ENCODE results near the gene STK25. TPM values are rescaled to one million over a fixed set of nuclear protein-coding genes. Genes with fewer than 3 reads are reported as not detected.

STK25 gene
- total and polyA plus RNA-seq, 2 experiments from 2014 or later, result 125 to 304 TPM

- no peak for TF ChIP-seq ZNF114 (CRISPR knock-in tag; IDR thresholded peaks at IDR 0.05)
- no peak for TF ChIP-seq ZNF331 (CRISPR knock-in tag; IDR thresholded peaks at IDR 0.05; ENCODE audit: low read depth)
- TF ChIP-seq NANOG (IDR thresholded peaks at IDR 0.05; ENCODE audit: borderline replicate concordance), result no peak
- TF ChIP-seq JUNB (IDR thresholded peaks at IDR 0.05; ENCODE audit: unreplicated experiment), result no peak
- no peak for TF ChIP-seq ETS1 (IDR thresholded peaks at IDR 0.05)
- no peak for TF ChIP-seq POLR2AphosphoS5 (IDR thresholded peaks at IDR 0.05; ENCODE audit: low read depth)
- ATAC-seq, result no peak
- no peak overlapping the region for H3K4me3 ChIP-seq
- Mint-ChIP-seq H3K4me1 (no peaks in the 10 kb centered on the region; the same call in 2 of the 3 replicates), H3K4me3 (no peak overlapping the region), H3K36me3 (ENCODE audit: low read depth) (peaks cover 51% of the 10 kb centered on the region), H3K27me3 (ENCODE audit: insufficient read depth, low read depth, poor library complexity) (peaks cover 2% of the 10 kb centered on the region), H3K9me3 (no peaks in the 10 kb centered on the region; the same call in 2 of the 3 replicates), H3K27ac (no peak overlapping the region)
- no peak overlapping the region for H3K27ac ChIP-seq (ENCODE audit: low read depth)
- DNase-seq (ENCODE audit: low spot score), result no peak
- H3K79me2 ChIP-seq (replicated peaks; ENCODE audit: insufficient read depth), result peaks cover 17% of the 10 kb centered on the region
- no peak overlapping the region for H3K4me2 ChIP-seq
- no peaks in the 10 kb centered on the region for H3K36me3 ChIP-seq (ENCODE audit: insufficient read depth)
- H2AFZ ChIP-seq, result no peak overlapping the region
- H3K9me2 ChIP-seq (ENCODE audit: insufficient read depth), result no peaks in the 10 kb centered on the region
- H4K20me1 ChIP-seq (replicated peaks; ENCODE audit: insufficient read depth), result peaks cover 11% of the 10 kb centered on the region
- no peaks in the 10 kb centered on the region for H3K4me1 ChIP-seq (ENCODE audit: insufficient read depth)
- no peaks in the 10 kb centered on the region for H3K27me3 ChIP-seq (ENCODE audit: insufficient read depth)
- no peaks in the 10 kb centered on the region; the same call in 1 of the 2 replicates for H3F3A ChIP-seq (replicated peaks; ENCODE audit: low read depth)
Observed at GRCh38 chr2:241496904-241497877, 11.2 kb downstream of the STK25 start.

GRCh38 chr2:241496003-241496707 lies 12.2 kb downstream of the STK25 start:
- H4K20me1 ChIP-seq (replicated peaks; ENCODE audit: insufficient read depth), result peaks cover 7% of the 10 kb centered on the region
- ATAC-seq, result no peak
- H3K4me1 ChIP-seq (ENCODE audit: insufficient read depth), result no peaks in the 10 kb centered on the region
- H3K79me2 ChIP-seq (replicated peaks; ENCODE audit: insufficient read depth), result peaks cover 7% of the 10 kb centered on the region; the same call in 1 of the 2 replicates
- Mint-ChIP-seq H3K4me3 (no peak overlapping the region), H3K4me1 (no peaks in the 10 kb centered on the region; the same call in 2 of the 3 replicates), H3K27ac (no peak overlapping the region), H3K9me3 (no peaks in the 10 kb centered on the region; the same call in 2 of the 3 replicates), H3K36me3 (ENCODE audit: low read depth) (peaks cover 43% of the 10 kb centered on the region), H3K27me3 (ENCODE audit: insufficient read depth, low read depth, poor library complexity) (peaks cover 5% of the 10 kb centered on the region)
- H3K36me3 ChIP-seq (ENCODE audit: insufficient read depth), result no peaks in the 10 kb centered on the region
- H3F3A ChIP-seq (replicated peaks; ENCODE audit: low read depth), result no peaks in the 10 kb centered on the region; the same call in 1 of the 2 replicates
- no peak for DNase-seq (ENCODE audit: low spot score)
- H3K9me2 ChIP-seq (ENCODE audit: insufficient read depth), result no peaks in the 10 kb centered on the region
- no peak overlapping the region for H3K4me3 ChIP-seq
- H2AFZ ChIP-seq, result no peak overlapping the region
- H3K4me2 ChIP-seq, result no peak overlapping the region
- H3K27me3 ChIP-seq (ENCODE audit: insufficient read depth), result no peaks in the 10 kb centered on the region
- no peak overlapping the region for H3K27ac ChIP-seq (ENCODE audit: low read depth)
- no peak for TF ChIP-seq CREB1 (CRISPR knock-in tag; IDR thresholded peaks at IDR 0.05; ENCODE audit: low read depth)
- TF ChIP-seq JUNB (IDR thresholded peaks at IDR 0.05; ENCODE audit: unreplicated experiment), result no peak
- no peak for TF ChIP-seq ZNF331 (CRISPR knock-in tag; IDR thresholded peaks at IDR 0.05; ENCODE audit: low read depth)
- no peak for TF ChIP-seq EZH2phosphoT487 (IDR thresholded peaks at IDR 0.05; ENCODE audit: unreplicated experiment)
- no peak for TF ChIP-seq ZNF462 (CRISPR knock-in tag; IDR thresholded peaks at IDR 0.05)
